Fibroblast of upper back skin (primary cell): ENCODE results near the gene RAB3B.
"Not testable (repeated sequence)": the region's sequence is repeated elsewhere in the genome, so short reads cannot be mapped to it uniquely, and the experiment has no call there.

ENCODE experiments used
- DNase-seq: peaks from one replicate; pipeline ENCODE4 v3.0.0-alpha.2; 2013

RAB3B gene

DNA sequence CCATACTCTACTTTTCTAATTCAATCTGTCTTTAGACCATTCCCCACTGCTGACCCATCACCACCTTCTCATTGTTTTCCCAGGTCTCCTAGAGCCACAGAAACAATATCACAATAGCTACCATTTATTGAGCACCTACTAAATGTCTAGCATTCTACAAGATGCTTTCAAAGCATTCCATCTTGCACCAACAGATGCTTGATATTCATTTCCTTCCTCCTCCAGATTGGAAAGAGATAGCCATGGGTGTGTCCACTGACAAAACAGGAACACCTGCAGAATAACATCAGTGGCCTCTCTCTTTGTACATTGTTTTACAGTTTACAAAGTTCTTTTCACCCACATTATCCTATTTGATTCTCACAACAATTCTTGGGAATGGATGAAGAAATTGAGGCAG, 2.2 kb downstream of the RAB3B start:
- DNase-seq = no peak

DNA sequence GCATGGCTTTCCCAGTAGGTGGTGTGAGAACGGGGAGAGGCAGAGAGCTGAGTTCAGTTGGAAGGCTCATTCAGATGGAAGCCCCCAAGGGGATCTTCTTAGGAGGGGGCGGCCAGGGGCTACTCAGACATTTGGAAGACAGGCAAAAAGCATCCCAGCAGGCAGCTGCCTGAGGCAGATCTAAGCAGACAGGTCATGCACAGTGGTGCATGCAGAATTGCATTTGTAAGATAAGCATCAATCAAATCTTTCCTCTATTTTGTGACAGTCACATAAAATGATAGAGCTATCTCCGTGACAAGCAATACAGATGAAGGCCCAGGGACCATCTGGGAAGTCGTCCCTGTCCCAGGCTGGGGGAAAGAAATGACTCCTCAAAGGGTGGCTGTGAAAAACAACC, 3.8 kb downstream of the RAB3B start:
- no peak for DNase-seq

DNA sequence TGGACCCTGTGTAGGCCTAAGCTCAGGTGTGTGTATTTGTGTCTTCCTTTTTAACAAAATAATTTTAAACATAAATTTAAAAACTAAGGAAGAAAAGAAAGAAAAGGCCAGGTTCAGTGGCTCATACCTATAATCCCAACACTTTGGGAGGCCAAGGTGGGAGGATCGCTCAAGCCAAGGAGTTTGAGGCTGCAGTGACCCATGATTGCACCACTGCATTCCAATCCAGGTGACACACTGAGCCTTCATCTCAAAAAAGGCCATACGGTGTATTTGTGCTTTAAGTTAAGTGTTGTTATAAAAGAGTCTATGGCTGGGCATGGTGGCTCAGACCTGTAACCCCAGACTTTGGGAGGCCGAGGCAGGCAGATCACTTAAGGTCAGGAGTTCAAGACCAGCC, 8.3 kb downstream of the RAB3B start:
- no peak for DNase-seq

DNA sequence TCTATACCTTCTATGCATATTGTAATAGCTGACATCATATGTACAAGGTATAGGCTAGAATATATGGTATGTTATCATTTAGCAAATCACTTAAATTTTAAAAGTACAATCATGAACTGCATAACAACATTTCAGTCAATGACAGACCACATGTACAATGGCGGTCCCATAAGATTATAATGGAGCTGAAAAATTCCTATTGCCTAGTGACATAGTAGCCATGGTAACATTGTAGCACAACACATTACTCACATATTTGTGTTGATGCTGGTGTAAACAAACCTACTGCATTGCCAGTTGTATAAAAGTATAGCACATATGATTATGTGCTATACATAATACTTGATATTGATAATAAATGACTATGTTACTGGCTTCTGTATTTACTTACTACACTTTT, 8.9 kb downstream of the RAB3B start:
- no peak for DNase-seq

DNA sequence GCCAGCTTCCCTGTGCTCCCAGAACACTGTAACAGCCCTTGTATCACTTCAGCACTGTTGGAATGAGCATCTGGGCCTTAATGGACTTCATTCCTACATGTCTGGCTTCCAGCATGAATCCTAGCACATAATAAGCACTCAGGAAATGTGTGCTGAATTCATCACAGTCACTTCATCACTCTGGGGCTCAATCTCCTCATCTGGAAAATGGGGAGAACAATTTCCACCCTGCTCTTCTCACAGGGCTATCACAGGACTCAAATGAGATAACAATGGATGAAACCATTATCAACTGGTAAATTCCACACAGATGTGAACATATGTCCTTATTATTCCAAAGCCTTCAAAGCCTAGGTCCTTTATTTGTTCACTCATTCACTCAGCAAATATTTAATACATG, 12.4 kb downstream of the RAB3B start:
- no peak for DNase-seq

DNA sequence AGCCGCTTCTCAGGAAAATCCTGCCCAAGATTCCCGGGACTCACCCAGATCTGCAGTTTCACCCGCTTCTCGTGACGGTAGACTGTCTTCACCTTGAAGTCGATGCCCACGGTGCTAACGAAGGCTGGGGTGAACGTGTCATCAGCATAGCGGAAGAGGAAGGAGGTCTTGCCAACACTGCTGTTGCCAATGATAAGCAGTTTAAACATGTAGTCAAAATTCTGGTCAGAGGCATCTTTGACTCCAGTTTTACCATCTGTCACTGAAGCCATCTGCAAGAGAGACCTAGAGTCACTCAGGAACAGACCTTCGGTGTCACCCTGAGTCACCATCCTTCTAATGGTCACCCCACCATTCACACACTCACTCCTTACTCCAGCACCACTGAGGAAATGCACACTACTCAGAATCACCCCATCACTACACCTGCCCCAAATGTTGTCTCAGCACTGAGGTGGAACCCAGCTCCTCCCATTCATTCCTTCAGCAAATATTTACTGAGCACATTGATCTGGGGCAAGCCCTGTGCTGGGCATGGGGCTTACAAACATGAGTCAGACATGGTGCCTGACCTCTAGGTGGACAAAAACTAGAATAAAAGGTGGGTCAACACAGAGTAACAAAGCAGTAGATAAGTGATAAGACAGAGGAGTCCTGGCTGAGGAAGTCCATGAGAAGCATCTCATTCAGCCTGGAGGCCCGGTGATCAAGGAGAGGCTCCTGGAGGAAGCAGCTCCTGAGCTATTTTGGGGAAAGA, 13.5 kb downstream of the RAB3B start:
- DNase-seq = no peak

DNA sequence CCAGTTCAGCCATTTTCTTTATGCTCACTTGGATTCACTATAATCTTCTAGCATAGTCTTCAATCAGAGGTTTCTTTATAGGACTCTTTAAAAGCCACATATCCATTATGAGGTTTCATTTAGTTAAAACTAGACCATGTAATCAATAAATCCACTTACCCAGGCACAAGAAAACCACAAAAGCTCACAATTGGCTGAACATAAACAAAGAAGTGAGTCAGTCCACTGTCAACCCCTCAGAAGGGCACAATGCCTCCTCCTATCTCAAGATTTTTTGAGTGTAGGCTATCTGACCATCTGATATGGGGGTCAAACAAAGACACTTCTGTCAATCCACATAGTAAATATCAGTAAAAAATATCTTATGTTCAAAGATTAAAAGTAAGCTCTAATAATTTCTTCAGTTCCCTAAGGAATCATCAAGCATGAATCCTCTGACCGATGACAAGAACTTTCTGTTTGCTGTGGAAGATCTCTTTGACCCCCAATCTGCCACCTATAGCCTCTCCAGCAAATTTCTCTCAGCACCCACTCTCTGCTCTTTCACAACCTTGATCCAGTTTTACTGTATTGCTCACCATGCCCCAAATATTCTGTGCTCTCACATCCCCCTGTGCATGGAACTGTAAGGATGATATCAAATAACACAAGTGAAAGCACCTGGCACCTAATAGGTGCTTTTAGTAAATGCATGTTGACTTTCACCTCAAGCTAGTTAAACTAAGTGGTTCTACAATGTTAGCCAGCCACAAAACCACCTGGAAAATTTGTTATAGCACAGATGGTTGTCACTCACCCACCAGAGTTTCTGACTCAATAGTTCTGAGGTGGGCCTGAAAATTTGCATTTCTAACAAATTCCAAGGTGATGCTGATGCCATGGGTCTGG, 16.7 kb downstream of the RAB3B start:
- DNase-seq = no peak

DNA sequence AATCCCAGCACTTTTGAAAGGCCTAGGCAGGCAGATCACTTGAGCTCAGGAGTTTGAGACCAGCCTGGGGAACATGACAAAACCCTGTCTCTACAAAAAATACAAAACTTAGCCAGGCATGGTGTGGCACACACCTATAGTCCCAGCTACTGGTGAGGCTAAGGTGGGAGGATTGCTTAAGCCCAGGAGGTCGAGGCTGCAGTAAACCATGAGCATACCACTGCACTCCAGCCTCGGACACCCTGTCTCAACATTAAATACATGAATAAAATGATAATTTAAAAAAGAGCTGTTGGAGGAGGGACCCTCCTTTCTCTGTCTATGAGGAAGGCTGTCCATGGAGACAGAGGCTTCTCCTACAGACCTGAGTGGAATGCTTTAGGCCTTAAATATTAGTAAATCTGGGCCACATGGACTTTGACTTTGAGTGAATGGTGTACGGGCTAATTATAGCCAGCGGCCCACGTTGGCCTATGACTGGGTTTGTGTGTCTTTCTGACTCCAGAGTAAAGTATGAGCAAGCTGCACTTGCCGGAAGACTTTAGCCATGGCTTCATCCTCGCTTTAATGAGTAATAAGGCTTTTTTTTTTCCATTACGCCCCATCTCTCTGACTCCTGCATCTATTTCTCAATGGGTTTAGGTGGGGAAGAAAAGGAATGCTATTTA, 21.3 kb downstream of the RAB3B start:
- DNase-seq = peak; percentile 96

DNA sequence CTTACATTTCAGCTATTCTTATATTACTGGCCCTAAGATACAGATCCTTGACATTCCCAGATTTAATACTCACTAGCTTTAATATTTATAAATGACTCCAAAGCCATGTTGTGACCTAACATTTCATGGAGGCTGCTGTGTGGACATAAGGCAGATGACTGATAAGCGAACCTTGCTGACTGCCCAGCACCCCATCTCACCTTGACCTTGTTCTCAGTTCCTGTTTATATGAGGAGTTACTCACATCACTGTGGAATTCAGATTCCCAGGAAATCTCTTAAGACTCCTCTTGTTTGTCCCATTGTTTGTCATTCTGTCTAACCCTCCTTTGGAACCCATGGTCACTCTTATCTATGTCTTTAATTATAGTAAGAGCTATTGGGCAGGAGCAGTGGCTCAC, 21.9 kb downstream of the RAB3B start:
- no peak for DNase-seq

DNA sequence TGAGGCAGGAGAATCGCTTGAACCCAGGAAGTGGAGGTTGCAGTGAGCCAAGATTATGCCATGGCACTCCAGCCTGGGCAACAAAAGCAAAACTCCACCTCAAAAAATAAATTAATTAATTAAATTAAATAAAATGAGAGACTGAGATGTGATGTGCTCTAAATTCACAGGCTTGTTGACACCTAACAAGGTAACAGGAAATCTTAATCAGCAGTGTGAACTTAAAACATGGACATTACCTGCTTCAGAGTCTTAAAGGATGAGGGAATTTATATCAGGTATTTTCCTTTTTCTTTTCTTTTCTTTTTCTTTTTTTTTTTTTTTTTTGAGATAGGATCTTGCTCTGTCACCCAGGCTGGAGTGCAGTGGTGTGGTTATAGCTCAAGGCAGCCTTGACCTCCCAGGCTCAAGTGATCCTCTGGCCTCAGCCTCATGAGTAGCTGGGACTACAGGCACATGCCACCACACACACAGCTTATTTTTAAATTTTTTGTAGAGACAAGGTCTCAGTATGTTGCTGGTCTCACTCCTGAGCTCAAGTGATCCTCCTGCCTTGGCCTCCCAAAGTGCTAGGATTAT, 23.2 kb downstream of the RAB3B start:
- DNase-seq = not testable (repeated sequence)

DNA sequence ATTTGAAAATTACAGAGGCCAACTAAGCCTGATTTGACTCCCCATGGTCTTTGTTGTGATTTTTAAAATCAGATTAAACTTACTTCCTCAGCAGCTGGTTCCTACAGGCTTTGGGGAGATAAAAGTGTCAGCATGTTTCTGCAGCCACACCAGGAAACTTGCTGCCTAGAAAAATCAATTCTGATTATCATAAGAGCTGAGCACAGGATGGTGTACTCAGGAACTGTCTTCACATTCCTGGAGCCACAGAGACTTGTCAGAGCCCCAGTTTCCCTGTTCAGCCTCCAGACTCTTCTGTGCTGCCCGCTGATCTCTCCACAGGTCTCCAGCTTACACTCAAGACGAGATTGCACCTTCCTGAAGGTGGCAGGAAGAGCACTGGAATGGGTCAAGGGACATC, 23.9 kb downstream of the RAB3B start:
- DNase-seq = no peak

DNA sequence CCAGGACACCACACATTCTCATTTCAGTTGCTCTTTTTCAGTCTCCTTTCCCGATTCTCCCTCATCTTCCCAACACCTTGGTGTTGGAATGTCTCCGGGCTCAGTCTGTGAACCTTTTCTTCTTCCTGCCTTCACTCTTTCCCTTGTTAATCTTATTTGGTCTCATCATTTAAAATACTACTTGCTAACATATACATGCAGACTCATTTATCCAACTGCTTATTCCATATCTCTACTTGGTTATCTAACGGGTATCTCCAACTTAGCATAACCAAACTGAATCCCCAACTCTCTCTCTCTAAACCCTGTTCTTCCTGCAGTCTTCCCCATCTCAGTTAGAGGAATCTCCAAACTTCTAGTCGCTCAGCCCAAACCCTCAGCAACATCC, 26.2 kb downstream of the RAB3B start:
- no peak for DNase-seq

DNA sequence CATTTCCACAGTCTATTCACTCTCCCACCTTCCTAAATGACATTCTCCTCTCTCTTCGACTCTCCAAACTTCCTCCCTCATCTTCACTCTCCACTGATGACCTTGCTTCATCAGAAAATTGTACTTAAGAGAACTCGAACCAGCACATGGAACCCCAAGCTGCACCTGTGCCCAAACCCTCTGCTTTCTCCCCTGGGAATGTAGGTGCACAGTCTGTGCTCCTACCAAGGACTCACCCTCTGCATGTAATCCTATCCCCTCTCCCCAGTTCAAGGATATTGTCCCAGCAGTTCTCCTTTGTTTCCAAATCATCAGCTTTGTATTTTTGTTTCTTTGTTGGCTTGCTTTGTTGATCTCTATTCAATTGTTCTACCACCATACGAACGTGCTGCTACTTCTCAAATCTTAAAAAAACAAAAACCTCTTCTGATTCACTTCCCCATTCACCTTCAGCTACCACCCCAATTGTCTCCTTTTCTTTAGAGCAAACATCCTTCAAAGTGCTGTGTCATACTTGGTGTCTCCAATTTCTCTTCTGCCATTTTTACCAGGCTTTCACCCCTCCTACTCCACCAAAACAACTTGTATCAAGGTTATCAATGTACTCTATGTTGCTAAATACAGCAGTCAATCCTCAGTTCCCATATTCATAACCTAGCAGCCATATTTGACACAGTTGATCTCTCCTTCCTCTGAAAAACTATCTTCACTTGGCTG, 26.8 kb downstream of the RAB3B start:
- no peak for DNase-seq

DNA sequence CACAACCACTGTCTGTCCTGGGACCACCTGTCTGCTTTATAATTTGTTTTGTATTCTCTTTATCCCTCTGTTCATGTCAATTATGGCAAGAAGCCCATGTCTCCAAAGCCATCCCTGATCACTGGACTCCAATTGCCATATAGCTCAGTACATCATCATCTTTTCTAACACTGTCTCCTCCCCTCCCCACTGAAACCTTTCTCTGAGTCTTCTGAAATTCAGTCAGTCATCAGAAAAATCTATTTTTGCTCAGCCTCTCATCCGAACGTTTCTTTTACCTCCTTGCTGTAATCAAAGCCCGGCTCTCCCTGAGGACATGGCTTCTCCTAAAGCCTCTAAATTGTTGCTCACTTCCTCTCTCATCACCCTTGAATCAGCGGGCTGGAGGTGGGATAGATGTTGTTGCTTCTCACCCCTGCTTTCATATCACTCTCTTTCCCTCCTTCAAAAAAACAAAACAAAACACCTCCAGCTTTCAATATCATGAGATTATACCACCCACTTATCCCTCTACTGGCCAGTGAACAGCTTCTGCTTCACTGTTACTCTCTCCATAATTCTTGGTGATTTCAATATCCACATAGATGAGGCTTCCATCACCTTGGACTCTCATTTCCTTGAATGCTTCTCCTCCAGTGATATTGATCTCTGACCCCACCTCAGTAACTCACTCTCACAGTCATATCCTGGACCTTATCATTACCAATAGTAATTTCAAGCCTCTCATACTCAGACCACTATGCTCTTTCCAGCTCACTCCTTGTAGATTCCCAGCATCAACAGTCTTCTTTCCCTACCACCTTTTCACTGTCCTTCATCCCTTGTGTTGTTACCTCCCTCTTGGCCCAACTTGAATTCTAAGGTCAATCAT, 27.8 kb downstream of the RAB3B start:
- no peak for DNase-seq

DNA sequence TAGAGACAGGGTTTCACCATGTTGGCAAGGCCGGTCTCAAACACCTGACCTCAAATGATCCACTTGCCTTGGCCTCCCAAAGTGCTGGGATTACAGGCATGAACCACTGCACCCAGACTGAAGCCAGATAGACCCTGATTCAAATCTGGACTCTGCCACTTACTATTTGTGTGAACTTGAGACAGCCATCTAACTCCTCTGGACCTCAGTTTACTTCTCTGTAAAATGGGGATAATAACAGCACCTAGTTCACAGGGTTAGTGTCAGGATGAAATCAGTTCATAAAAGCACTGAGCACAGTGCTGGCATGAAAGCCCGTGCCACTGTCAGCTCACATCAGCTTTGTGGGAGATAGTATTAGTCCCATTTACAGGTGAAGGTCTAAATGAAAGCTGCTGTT, 28.5 kb downstream of the RAB3B start:
- DNase-seq = no peak

DNA sequence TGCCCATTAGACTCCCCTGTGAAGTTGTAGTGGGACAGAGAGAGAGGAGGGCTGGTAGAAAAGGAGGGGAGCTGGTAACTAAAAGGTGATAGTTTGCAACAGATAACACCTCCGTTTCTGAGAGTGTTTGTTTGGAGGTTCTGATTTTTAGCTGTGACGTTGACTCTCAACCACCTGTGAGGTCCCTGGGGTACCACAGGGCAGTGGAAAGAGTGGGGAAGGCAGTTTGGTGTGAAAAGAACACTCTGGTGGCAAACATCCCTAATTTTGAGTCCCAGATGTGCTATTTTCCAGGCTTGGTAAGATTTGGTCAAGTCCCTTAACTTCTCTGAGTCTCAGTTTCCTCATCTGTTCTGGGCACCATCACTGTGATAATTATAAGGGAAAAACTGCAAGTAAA, 29.3 kb downstream of the RAB3B start:
- DNase-seq = no peak

DNA sequence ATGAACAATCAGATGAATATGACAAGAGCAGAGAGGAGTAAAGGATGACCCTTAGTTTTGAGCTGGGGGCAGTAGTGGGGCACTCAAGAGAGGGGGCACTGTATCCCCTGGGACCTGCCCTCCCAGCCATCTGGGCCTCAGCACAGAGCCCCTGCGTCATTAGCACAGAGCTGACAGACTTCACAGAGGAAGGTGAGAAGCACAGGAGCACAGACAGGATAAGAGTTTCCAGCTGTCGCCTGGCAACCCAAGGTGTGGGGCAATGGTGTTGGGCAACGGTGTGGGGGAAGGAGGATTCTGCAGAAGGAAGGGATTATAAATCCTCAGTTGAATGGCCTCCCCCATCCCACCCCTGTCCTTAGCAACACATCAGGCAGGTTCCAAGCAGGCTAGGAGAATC, 30.2 kb downstream of the RAB3B start:
- no peak for DNase-seq

DNA sequence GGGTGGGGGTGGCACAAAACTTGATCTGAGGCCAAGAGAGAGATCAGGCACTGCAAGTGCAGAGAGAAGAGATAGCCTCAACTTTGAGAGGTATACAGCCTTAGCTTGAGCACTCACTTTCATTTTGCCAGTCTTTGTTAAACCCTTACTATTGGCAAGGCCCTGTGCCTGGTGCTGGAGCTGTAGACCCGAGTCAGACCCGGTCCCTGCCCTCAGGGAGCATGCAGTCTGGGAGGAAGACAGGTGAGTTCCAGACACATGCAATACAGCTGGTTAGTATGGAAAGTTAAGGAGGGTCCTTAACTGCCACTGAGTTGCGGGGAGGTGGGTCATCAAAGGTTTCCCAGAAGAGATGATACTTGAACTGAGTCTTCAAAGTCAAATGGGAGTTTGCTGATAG, 31.7 kb downstream of the RAB3B start:
- DNase-seq = no peak

DNA sequence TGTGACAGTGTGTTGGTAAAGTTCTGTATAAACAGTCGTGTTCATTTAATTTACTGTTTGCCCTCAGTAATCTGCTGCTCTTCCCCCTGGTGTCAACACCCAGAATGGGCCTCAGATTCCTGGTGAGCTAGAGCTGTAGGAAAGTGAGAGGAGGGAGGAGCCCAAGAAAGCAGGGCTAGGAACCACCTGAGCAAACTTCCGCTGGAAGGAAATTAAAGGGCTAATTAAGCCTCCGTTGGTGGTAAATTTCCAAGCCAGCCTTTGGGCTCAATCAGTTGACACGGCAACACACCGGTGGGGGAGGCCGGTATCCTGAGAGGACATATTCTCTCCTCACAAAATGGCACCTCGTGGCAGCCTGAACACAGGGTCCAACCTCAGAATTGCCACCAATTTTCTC, 32.9 kb downstream of the RAB3B start:
- DNase-seq = no peak

DNA sequence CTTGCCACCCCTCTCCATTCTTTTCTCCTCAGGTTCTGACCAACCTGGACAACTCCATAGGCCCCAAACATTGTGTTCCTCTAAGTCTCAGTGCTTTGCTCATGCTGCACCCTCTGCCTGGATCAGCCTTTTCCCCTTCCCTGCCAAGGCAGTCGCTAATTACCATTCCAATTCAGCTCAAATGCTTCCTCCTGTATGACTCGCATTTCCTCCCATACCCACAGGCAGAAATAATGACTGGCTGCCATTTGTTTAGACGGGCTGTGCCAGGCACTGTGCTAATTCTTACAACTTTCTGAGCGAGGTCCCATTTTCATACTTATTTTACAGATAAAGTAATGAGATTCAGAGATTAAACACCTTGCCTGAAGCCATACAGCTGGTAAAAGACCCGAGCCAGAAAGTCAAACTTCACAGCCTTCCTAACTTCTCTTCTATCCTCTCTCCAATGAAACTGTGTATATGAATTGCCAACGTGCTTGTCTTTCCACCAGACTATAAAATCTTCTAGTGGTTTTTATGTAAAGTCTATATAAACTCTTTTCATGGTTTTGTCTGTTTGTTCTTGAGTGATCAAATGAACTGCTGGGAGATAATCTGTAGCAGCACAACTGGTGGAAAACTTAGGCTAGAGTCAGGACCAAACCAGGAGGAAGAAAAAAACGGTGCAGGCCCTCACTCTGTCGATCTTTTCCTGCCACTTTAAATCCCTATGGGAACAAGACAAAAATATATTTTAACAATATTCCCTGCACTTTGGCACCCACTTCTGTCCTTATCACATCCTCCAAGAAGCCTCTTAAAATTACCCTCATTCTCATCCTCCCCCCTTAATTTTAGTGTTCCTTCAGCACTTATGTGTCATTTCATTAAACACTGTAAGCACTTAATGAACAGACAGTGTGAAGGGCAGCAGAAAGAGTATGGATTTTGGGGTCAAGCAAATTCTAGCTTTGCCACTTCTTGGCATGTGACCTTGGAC, 33.7 kb downstream of the RAB3B start:
- DNase-seq = peak; percentile 53
